Upper lobe of left lung (tissue), 6 donors: Measurements from ENCODE around the gene LHX3. TPM values are rescaled to one million over a fixed set of nuclear protein-coding genes. Genes with fewer than 3 reads are reported as not detected.

Source experiments
- ATAC-seq, 2 donors: fragments of 200-7000 bp; cut with Tn5 transposase; one replicate each; pipeline ENCODE4 v1.9.1; 2022; ENCODE audit warnings: mild to moderate bottlenecking in 2 of 2, moderate library complexity in 2 of 2; ENCODE audit not compliant: low FRiP score in 2 of 2
- DNase-seq, 2 donors: peaks; one replicate each; pipeline ENCODE4 v3.0.0-alpha.2; 2019 to 2020
- H3K27ac ChIP-seq, 4 donors: fragments of 200-600 bp; sonication (generic); one replicate each; pipeline ENCODE4 v1.5.1; 2016 to 2019
- H3K27me3 ChIP-seq, 4 donors: fragments of 200-600 bp; sonication (generic); one replicate each; pipeline ENCODE4 v1.5.1; 2017 to 2019
- H3K36me3 ChIP-seq, 4 donors: fragments of 200-600 bp; sonication (generic); one replicate each; pipeline ENCODE4 v1.5.1; 2016 to 2019
- H3K4me1 ChIP-seq, 4 donors: fragments of 200-600 bp; sonication (generic); one replicate each; pipeline ENCODE4 v1.5.1; 2018 to 2019
- H3K4me3 ChIP-seq, 4 donors: fragments of 200-600 bp; sonication (generic); one replicate each; pipeline ENCODE4 v1.5.1; 2017 to 2019; ENCODE audit warnings: mild to moderate bottlenecking in 2 of 4, moderate library complexity in 1 of 4
- H3K9me3 ChIP-seq, 4 donors: fragments of 200-600 bp; sonication (generic); one replicate each; pipeline ENCODE4 v1.5.1; 2018 to 2019
- EP300 ChIP-seq, 4 donors: sonication (generic); formaldehyde crosslinking; IDR thresholded peaks; one replicate each; pipeline ENCODE4 v1.5.1; 2017; ENCODE audit warnings: antibody characterized with exemption in 4 of 4, control low read depth in 2 of 4
- POLR2A ChIP-seq, 4 donors: fragments of 450-650 bp; IDR thresholded peaks; one replicate each; pipeline ENCODE4 v1.5.1; 2016 to 2017; ENCODE audit warnings: antibody characterized with exemption in 4 of 4, mild to moderate bottlenecking in 2 of 4
- POLR2AphosphoS5 ChIP-seq, 2 donors: sonication (generic); formaldehyde crosslinking; IDR thresholded peaks; one replicate each; pipeline ENCODE4 v1.5.1; 2017; ENCODE audit warnings: antibody characterized with exemption in 2 of 2
- WGBS, 2 donors: methylation state at CpG; one replicate each; pipeline ENCODE4 v1.1.5; 2017 to 2018; 5-methylcytosine and 5-hydroxymethylcytosine counted together
- total RNA-seq, 6 donors: library from RNA; depleted of rRNA in 4 of 6; stranded (reverse); fragments of >200 nt in 4 of 6; gene quantifications; one replicate each; pipeline versions ENCODE4 v1.1.0 to v1.2.1, GENCODE V29; 2016 to 2021
- TF ChIP-seq, protein P1 (sequence below), 6 experiments: fragments of 450-650 bp in 4 of 6; fragments of 200-600 bp in 2 of 6; sonication (generic) in 2 of 6; IDR thresholded peaks; one replicate each; pipeline ENCODE4 v1.5.1; 2016 to 2019; ENCODE audit warnings: antibody characterized with exemption in 6 of 6
- donor health status: DM: no; HTN: no; CAD: no; lungs with moderate emphysema.
- donor health status: DM: no; HTN: yes; CAD: no; lungs with severe emphysema.

Gene LHX3
- total RNA-seq, 6 donors from 2014 or later, result 0.20 TPM; not detected in 5

DNA sequence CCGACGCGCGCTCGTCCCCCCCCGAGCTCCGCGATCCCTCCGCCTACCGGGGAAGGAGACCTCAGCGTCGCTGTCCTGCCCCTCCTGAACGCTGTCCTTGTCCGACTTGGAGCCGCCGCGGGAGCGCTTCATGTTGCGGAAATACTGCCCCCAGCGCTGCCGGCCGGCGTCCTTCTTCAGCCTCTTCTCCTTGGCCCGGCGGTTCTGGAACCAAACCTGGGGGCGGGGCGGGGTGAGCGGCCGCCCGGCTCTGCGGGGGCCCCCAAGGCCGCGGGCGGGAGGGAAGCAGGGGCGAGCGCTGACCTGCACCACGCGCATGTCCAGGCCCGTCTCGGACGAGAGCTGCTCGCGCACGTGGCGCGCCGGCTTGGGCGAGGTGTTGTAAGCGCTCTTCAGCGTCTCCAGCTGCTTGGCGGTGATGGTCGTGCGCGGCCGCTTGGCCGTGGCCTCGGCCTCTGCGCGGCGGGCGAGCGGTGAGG is 6.3 kb downstream of the LHX3 start:
- DNase-seq (peak in 1 of 2 donors; percentile 83), ATAC-seq (no peak)
- no peaks in the 10 kb centered on the region for H3K9me3 ChIP-seq
- TF ChIP-seq EP300 (IDR thresholded peaks at IDR 0.05), result no peak
- TF ChIP-seq, protein P1, sequence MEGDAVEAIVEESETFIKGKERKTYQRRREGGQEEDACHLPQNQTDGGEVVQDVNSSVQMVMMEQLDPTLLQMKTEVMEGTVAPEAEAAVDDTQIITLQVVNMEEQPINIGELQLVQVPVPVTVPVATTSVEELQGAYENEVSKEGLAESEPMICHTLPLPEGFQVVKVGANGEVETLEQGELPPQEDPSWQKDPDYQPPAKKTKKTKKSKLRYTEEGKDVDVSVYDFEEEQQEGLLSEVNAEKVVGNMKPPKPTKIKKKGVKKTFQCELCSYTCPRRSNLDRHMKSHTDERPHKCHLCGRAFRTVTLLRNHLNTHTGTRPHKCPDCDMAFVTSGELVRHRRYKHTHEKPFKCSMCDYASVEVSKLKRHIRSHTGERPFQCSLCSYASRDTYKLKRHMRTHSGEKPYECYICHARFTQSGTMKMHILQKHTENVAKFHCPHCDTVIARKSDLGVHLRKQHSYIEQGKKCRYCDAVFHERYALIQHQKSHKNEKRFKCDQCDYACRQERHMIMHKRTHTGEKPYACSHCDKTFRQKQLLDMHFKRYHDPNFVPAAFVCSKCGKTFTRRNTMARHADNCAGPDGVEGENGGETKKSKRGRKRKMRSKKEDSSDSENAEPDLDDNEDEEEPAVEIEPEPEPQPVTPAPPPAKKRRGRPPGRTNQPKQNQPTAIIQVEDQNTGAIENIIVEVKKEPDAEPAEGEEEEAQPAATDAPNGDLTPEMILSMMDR (IDR thresholded peaks at IDR 0.05), result no peak
- TF ChIP-seq POLR2A (IDR thresholded peaks at IDR 0.05), result no peak
- no peak for TF ChIP-seq POLR2AphosphoS5 (IDR thresholded peaks at IDR 0.05)
- peaks cover 0 to 29% (median 3%) of the 10 kb centered on the region in 4 donors for H3K4me1 ChIP-seq
- H3K36me3 ChIP-seq, result no peaks in the 10 kb centered on the region
- H3K4me3 ChIP-seq, result no peak overlapping the region
- H3K27ac ChIP-seq, result no peak overlapping the region
- WGBS, 2 donors, result 0 to 21% methylated on average over 2 to 11 of the region's 62 CpGs
- peaks cover 2 to 96% (median 57%) of the 10 kb centered on the region in 4 donors for H3K27me3 ChIP-seq

DNA sequence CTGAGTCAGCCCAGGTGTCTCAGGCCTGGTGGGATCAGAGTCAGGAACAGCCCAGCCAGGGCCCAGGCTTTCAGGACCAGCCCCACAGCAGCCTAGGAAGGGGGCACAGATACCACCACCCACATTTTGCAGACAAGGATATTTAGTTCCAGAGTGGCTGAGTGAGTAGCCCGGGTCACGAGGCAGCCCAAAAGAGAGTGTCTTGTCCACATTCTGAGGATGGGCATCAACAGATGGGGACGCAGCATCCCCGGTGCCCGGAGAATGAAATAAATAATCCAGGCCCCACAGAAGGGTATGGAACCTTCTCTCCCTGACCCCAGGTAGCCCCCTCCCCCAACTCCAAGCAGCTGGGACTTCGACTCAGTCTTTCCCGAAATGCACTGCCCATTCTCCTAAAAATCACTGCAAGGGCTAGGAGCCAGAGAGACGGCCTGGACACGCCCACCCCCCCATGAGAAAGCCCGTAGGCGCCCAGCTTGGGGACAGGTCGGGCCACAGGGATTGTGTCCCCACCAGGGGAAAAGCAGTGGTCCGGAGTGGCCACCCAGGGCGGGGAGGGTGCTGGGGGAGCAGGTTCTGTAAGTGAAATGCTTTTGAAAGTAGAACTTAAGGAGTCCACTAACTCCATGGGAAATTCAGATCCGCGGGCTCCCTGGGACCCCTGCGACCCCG is 6.9 kb downstream of the LHX3 start:
- H3K36me3 ChIP-seq, result no peaks in the 10 kb centered on the region
- ATAC-seq, result no peak
- peaks cover 0 to 32% (median 3%) of the 10 kb centered on the region in 4 donors for H3K4me1 ChIP-seq
- TF ChIP-seq, protein P1 (IDR thresholded peaks at IDR 0.05), result no peak
- TF ChIP-seq EP300 (IDR thresholded peaks at IDR 0.05), result no peak
- no peak for TF ChIP-seq POLR2AphosphoS5 (IDR thresholded peaks at IDR 0.05)
- TF ChIP-seq POLR2A (IDR thresholded peaks at IDR 0.05), result no peak
- 8% methylated on average over 17 of the region's 18 CpGs for WGBS, 2 donors
- DNase-seq, result peak in 1 of 2 donors; percentile 69
- H3K27me3 ChIP-seq, result peaks cover 2 to 96% (median 59%) of the 10 kb centered on the region in 4 donors
- no peaks in the 10 kb centered on the region for H3K9me3 ChIP-seq
- no peak overlapping the region for H3K4me3 ChIP-seq
- H3K27ac ChIP-seq, result no peak overlapping the region

- 8% methylated on average over 19 of the region's 35 CpGs; no CpG with 5 or more reads in 1 of the 2 donors for WGBS, 2 donors
- no peak for TF ChIP-seq EP300 (IDR thresholded peaks at IDR 0.05)
- no peak for TF ChIP-seq POLR2A (IDR thresholded peaks at IDR 0.05)
- TF ChIP-seq, protein P1 (IDR thresholded peaks at IDR 0.05), result no peak
- no peak for TF ChIP-seq POLR2AphosphoS5 (IDR thresholded peaks at IDR 0.05)
- ATAC-seq (no peak), DNase-seq (peak in 1 of 2 donors; percentile 64)
- H3K4me3 ChIP-seq, result no peak overlapping the region
- no peaks in the 10 kb centered on the region for H3K36me3 ChIP-seq
- H3K9me3 ChIP-seq, result no peaks in the 10 kb centered on the region
- H3K27me3 ChIP-seq, result peaks cover 2 to 96% (median 60%) of the 10 kb centered on the region in 4 donors
- peaks cover 0 to 35% (median 3%) of the 10 kb centered on the region in 4 donors for H3K4me1 ChIP-seq
- no peak overlapping the region for H3K27ac ChIP-seq
These were observed 7.6 kb downstream of the LHX3 start for GRCh38 chr9:136197084-136197875.

DNA sequence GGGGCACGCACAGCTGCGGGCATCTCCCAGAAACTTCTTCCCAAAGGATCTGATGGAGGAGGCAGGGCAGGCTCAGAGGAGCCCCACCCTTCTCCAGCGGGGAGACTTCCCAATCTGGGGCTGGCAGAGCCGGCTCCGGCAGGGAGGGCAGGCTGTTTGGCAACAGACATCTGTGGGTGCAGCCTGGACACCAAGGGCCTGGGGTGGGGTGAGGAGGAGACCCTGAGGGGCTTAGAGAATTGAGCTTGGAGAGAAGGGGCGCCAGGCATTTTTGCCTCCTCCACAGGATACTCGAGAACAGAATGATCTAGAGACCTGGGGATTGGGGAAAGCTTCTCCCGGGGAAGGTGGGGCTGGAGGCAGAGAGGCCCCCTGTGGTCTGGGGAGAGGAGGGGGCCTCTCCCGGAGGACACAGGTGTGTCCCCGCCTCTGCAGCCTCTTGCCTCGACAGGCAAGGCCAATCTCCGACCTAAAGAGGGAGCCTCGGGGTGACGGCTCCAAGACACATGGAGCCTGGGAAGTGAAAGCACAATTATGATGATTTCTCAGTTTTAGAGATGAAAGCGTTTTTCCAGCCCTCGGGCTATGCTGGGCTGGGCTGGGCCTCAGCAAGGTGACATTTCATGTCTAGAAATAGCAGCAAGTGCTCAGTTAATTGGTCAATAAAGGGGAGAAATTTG is 8.4 kb downstream of the LHX3 start:
- Histone ChIP-seq H3K9me3 (no peaks in the 10 kb centered on the region), H3K27ac (no peak overlapping the region), H3K27me3 (peaks cover 2 to 96% (median 57%) of the 10 kb centered on the region in 4 donors), H3K36me3 (no peaks in the 10 kb centered on the region), H3K4me1 (peaks cover 0 to 33% (median 3%) of the 10 kb centered on the region in 4 donors), H3K4me3 (no peak overlapping the region)
- no peak for ATAC-seq
- TF ChIP-seq POLR2A (IDR thresholded peaks at IDR 0.05) (no peak), EP300 (IDR thresholded peaks at IDR 0.05) (no peak), POLR2AphosphoS5 (IDR thresholded peaks at IDR 0.05) (no peak)
- TF ChIP-seq, protein P1 (IDR thresholded peaks at IDR 0.05), result no peak
- DNase-seq, result no peak
- 2% methylated on average over 9 to 16 of the region's 16 CpGs for WGBS, 2 donors
